ENCODE measurements around the gene MYORG.

MYORG gene

GRCh38 chr9:34333836-34334235, 42.9 kb downstream of the MYORG start:
- DNase-seq (ENCODE audit: low read depth, low spot score), result no peak

DNA sequence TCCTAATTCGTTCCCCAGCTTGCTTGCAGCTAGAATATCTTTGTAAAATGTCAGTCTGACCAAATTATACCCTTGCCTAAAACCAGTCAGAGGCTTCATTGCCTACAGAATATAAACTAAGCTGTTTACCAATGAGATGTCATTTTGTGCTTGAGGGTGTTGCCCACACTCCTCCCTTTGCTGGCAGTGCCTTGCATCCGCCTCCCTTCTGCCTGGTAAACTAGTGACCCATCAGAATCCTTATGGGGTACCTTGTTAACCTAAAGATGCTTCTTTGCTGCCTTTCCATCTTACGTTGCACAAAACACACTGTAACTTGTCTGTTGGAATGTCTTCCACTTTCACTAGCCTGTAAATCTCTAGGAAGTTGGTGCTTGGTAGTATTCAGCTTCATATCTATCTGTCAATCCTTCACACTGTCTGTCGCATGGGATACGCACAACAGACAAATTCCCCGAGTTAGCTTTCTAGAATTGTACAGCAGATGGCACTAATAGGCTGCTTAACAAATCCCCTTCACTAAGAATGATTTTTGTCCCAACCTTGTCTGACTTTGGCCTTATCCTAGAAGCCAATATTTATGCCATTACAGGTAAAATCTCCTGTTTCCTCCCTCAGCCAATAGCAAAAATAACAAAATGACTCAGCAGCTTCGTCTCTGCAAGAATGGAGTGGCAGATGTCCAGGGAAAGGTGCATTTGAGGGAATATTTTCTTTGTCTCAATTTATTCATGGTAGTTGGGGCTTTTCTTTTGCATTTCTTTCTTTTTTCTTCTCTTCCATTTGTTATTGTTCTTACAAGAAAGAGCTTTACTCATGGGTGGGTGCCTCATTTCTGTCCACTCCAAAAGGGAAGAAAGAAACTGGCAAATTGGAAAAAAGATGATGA, 44.4 kb downstream of the MYORG start:
- no peak for DNase-seq (ENCODE audit: low read depth, low spot score)

GRCh38 chr9:34331196-34331595, 45.5 kb downstream of the MYORG start:
- no peak for DNase-seq (ENCODE audit: low read depth, low spot score)

- peak; percentile 99 for DNase-seq (ENCODE audit: low read depth, low spot score)
These were observed 47.5 kb downstream of the MYORG start, which contains the start of the genes KIF24 and NUDT2 for GRCh38 chr9:34328987-34329832. Gene KIF24, minus strand, starts transcription at chr9:34329268. Its CDS starts 17,922 bp downstream, at chr9:34311346. Gene NUDT2, plus strand, starts transcription at chr9:34329569. Its CDS starts 9,471 bp downstream, at chr9:34339040.

DNA sequence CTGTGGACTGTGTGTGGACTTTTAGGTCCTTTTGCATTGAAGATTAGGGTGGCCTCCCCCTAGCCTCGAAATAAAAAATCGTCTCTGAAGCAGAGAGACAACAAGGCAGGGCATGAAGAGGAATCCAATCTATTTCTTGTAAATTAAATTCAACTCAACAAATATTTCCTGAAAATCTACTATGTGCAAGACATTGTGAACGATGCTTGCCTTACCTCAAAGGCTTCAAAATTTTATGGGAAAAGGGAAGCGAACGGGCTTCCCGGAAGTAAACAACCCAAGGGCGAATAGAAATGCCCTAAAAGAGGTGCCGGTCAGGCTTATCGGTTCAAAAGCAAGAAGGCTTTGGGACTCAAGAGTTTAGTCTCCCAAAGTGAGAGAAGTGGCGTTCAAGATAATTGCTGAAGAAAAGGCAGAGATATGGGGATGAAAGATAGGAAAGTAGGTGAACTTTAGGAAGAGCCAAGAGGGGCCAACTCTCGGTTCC, 48.2 kb downstream of the MYORG start:
- no peak for DNase-seq (ENCODE audit: low read depth, low spot score)

DNA sequence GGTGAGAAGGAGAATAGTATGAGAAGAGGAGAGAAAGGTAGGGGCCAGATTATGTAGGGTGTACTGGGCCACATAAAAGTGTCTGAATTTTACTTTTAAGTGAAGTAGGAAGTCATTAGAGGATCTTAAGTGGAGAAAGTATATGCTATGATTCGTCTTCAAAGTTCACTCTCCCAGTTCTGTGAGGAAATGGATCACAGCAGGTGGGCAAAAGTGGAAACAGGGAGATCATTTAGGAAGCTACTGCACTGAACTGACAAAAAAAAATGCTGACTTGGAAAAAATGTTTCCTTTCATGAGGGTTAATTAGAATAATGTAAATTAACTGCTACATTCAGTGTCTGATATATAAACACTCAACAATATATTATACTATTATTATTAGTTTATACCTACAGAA, 50.0 kb downstream of the MYORG start:
- DNase-seq (ENCODE audit: low read depth, low spot score), result no peak

DNA sequence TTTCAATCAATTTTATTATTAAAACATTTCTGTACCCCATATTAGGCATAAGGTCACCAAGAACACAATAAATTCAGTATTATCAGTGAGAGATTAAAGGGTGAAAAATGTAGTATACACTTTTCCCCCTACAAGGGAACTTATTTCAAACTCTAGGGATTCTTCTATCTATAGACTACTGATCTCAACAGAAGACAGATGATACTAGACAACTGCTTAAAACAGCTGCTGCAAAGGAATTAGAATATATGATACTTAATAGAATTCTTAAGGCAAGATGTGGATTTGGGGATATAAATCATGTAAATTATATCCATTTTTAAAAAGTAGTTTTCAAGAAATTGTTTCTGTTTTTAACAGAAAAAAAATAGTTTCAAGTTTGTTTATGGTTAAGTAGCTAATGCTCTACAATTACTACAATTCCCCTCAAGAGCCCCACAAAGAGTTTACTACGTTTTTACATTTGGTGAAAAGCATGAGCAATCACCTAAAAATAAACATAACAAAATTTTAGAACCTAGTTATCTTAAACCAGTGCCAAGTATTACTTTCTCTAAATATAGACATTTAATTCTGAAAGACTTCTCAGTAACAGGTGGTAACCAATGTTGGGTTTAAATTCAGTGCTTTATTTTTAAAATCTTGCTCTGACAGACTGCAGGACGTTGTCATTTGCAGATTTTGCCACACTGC, 53.7 kb downstream of the MYORG start:
- DNase-seq (ENCODE audit: low read depth, low spot score), result no peak

DNA sequence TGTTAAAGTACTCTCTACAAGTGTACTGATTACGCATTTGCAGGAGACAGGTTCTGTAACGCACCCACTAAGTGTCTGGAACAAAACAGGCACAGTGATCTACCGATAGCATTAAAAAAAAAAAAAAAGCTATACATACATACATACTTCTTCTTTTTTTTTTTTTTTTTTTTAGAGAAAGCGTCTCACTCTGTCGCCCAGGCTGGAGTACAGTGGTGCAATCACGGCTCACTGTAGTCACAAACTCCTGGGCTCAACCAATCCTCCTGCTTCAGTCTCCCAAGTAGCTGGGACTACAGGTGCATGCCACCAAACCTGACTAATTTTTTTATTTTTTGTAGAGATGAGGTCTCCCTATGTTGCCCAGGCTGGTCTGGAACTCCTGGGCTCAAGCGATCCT, 55.2 kb downstream of the MYORG start:
- no peak for DNase-seq (ENCODE audit: low read depth, low spot score)

- no peak for DNase-seq (ENCODE audit: low read depth, low spot score)
These were observed 58.4 kb downstream of the MYORG start for GRCh38 chr9:34318163-34318790.

GRCh38 chr9:34317436-34317835, 59.3 kb downstream of the MYORG start:
- no peak for DNase-seq (ENCODE audit: low read depth, low spot score)
